ENCODE results near the gene ZFPL1. TPM values are rescaled to one million over a fixed set of nuclear protein-coding genes. Genes with fewer than 3 reads are reported as not detected.

The ZFPL1 gene
- total RNA-seq, 2 experiments from 2014 or later: 28.3 to 31.3 TPM

Small RNA genes lying within 50 kb of the gene (microRNA-seq; reads per million reads assigned to microRNA genes)
- not detected for gene MIR6751 (ENCODE audit: borderline microRNAs expressed, borderline number of aligned reads, borderline replicate concordance)

Other genes starting within 250 kb of the ZFPL1 start
- under 1 TPM; 0.39 to 0.69 TPM for gene CDC42BPG, start 239.6 kb upstream of the ZFPL1 start, total RNA-seq
- gene EHD1, start 205.6 kb upstream of the ZFPL1 start, total RNA-seq: 100 to 1,000 TPM; 103 to 113 TPM
- 10 to 100 TPM; 20.2 to 20.5 TPM for gene ATG2A, start 167.0 kb upstream of the ZFPL1 start, total RNA-seq
- gene PPP2R5B, start 159.5 kb upstream of the ZFPL1 start, total RNA-seq: 10 to 100 TPM in 1 of 2 experiments, 1 to 10 TPM in 1; 9.7 to 11.9 TPM
- gene GPHA2, start 148.3 kb upstream of the ZFPL1 start, total RNA-seq: under 1 TPM in 1 of 2 experiments, not detected in 1; 0.46 TPM
- under 1 TPM; 0.21 to 0.82 TPM for gene MAJIN, start 112.1 kb upstream of the ZFPL1 start, total RNA-seq
- under 1 TPM in 1 of 2 experiments, not detected in 1; 0.22 TPM for gene BATF2, start 87.3 kb upstream of the ZFPL1 start, total RNA-seq
- gene ARL2, start 70.1 kb upstream of the ZFPL1 start, total RNA-seq: 100 to 1,000 TPM; 104 to 109 TPM
- 10 to 100 TPM; 15.4 to 15.9 TPM for gene SNX15, start 56.8 kb upstream of the ZFPL1 start, total RNA-seq
- 10 to 100 TPM; 14.2 to 14.7 TPM for gene SAC3D1, start 43.0 kb upstream of the ZFPL1 start, total RNA-seq
- 10 to 100 TPM; 13.8 to 15.2 TPM for gene NAALADL1, start 25.7 kb upstream of the ZFPL1 start, total RNA-seq
- gene CDCA5, start 182 bp upstream of the ZFPL1 start, total RNA-seq: 100 to 1,000 TPM; 111 to 112 TPM
- gene VPS51, start 12.0 kb downstream of the ZFPL1 start, total RNA-seq: 10 to 100 TPM; 97.1 to 99.2 TPM
- gene TM7SF2, start 27.6 kb downstream of the ZFPL1 start, total RNA-seq: 10 to 100 TPM; 19.2 to 21.0 TPM
- 1 to 10 TPM; 9.3 to 9.7 TPM for gene ZNHIT2, start 33.5 kb downstream of the ZFPL1 start, total RNA-seq
- 1,000 to 10,000 TPM; 1,138 to 1,149 TPM for gene FAU, start 37.9 kb downstream of the ZFPL1 start, total RNA-seq
- gene MRPL49, start 38.1 kb downstream of the ZFPL1 start, total RNA-seq: 10 to 100 TPM; 48.5 to 52.5 TPM
- 10 to 100 TPM; 24.5 to 26.2 TPM for gene SYVN1, start 50.3 kb downstream of the ZFPL1 start, total RNA-seq
- gene SPDYC, start 86.0 kb downstream of the ZFPL1 start, total RNA-seq: not detected
- 100 to 1,000 TPM; 111 to 116 TPM for gene CAPN1, start 97.7 kb downstream of the ZFPL1 start, total RNA-seq
- 10 to 100 TPM; 62.9 to 66.9 TPM for gene POLA2, start 177.7 kb downstream of the ZFPL1 start, total RNA-seq
- under 1 TPM in 1 of 2 experiments, not detected in 1; 0.26 TPM for gene CDC42EP2, start 230.6 kb downstream of the ZFPL1 start, total RNA-seq
- gene DPF2, start 249.6 kb downstream of the ZFPL1 start, total RNA-seq: 10 to 100 TPM; 68.7 to 71.6 TPM